Trophoblast cell (in vitro differentiated cells and primary cell): ENCODE measurements around the gene TEF.
"Not testable (repeated sequence)": the region's sequence is repeated elsewhere in the genome, so short reads cannot be mapped to it uniquely, and the experiment has no call there.

Experiments used
- DNase-seq, 2 donors: peaks; one replicate each; pipeline ENCODE4 v3.0.0-alpha.2; 2016
- H2AFZ ChIP-seq: 2 replicates; pipeline ENCODE4 v1.6.1; 2013; ENCODE audit warnings: low read length, moderate library complexity, mild to moderate bottlenecking; ENCODE audit not compliant: insufficient read depth, poor library complexity
- H2AK5ac ChIP-seq: 2 replicates; pipeline ENCODE4 v1.6.1; 2013; ENCODE audit warnings: mild to moderate bottlenecking, low read length
- H2BK120ac ChIP-seq: 2 replicates; pipeline ENCODE4 v1.6.1; 2013; ENCODE audit warnings: low read length, mild to moderate bottlenecking, moderate library complexity; ENCODE audit not compliant: insufficient read depth, poor library complexity
- H2BK12ac ChIP-seq: 2 replicates; pipeline ENCODE4 v1.6.1; 2013; ENCODE audit warnings: mild to moderate bottlenecking, low read length, moderate library complexity
- H2BK5ac ChIP-seq: 2 replicates; pipeline ENCODE4 v1.6.1; 2013; ENCODE audit warnings: low read length, low read depth, moderate library complexity, mild to moderate bottlenecking; ENCODE audit not compliant: poor library complexity
- H3K14ac ChIP-seq: 2 replicates; pipeline ENCODE4 v1.6.1; 2013; ENCODE audit warnings: mild to moderate bottlenecking, low read length
- H3K18ac ChIP-seq: 2 replicates; pipeline ENCODE4 v1.6.1; 2013; ENCODE audit warnings: mild to moderate bottlenecking, low read length
- H3K23ac ChIP-seq: 2 replicates; pipeline ENCODE4 v1.6.1; 2013; ENCODE audit warnings: low read length
- H3K27ac ChIP-seq: 2 replicates; pipeline ENCODE4 v1.5.1; 2013; ENCODE audit warnings: low read depth, mild to moderate bottlenecking, inconsistent platforms, low read length, moderate library complexity
- H3K27me3 ChIP-seq: 2 replicates; pipeline ENCODE4 v1.6.1; 2013; ENCODE audit warnings: inconsistent platforms, mild to moderate bottlenecking, low read length, moderate library complexity; ENCODE audit not compliant: insufficient read depth
- H3K36me3 ChIP-seq, 2 experiments: 1 replicate in 1 of 2; 2 replicates in 1 of 2; pipeline ENCODE4 v1.6.1; 2013; ENCODE audit warnings: low read length in 2 of 2, mild to moderate bottlenecking in 2 of 2, moderate library complexity in 1 of 2; ENCODE audit not compliant: insufficient read depth in 2 of 2, control insufficient read depth in 1 of 2
- H3K4ac ChIP-seq: 2 replicates; pipeline ENCODE4 v1.6.1; 2013; ENCODE audit warnings: low read depth, mild to moderate bottlenecking, low read length, moderate library complexity
- H3K4me1 ChIP-seq, 2 experiments: 1 replicate in 1 of 2; 2 replicates in 1 of 2; pipeline ENCODE4 v1.6.1; 2013; ENCODE audit warnings: low read length in 2 of 2, mild to moderate bottlenecking in 2 of 2, moderate library complexity in 1 of 2; ENCODE audit not compliant: insufficient read depth in 2 of 2, control insufficient read depth in 1 of 2
- H3K4me2 ChIP-seq: 2 replicates; pipeline ENCODE4 v1.6.1; 2013; ENCODE audit warnings: inconsistent platforms, mild to moderate bottlenecking, low read length, moderate library complexity
- H3K4me3 ChIP-seq: 2 replicates; pipeline ENCODE4 v1.5.1; 2013; ENCODE audit warnings: mild to moderate bottlenecking, low read depth, low read length, inconsistent platforms
- H3K79me1 ChIP-seq: one replicate; pipeline ENCODE4 v1.6.1; 2013; ENCODE audit warnings: low read length
- H3K79me2 ChIP-seq: 2 replicates; pipeline ENCODE4 v1.6.1; 2013; ENCODE audit warnings: low read length, mild to moderate bottlenecking; ENCODE audit not compliant: control insufficient read depth, insufficient read depth, poor library complexity
- H3K9ac ChIP-seq: 2 replicates; pipeline ENCODE4 v1.6.1; 2013; ENCODE audit warnings: mild to moderate bottlenecking, low read length
- H3K9me3 ChIP-seq: 2 replicates; pipeline ENCODE4 v1.6.1; 2013; ENCODE audit warnings: low read depth, mild to moderate bottlenecking, control low read depth, inconsistent platforms, low read length; ENCODE audit not compliant: insufficient read depth
- H4K12ac ChIP-seq: 2 replicates; pipeline ENCODE4 v1.6.1; 2013; ENCODE audit warnings: low read depth, mild to moderate bottlenecking, low read length, moderate library complexity
- H4K8ac ChIP-seq: 2 replicates; pipeline ENCODE4 v1.6.1; 2013; ENCODE audit warnings: low read depth, mild to moderate bottlenecking, low read length, moderate library complexity
- H4K91ac ChIP-seq: one replicate; pipeline ENCODE4 v1.6.1; 2013; ENCODE audit warnings: low read depth, mild to moderate bottlenecking, low read length, moderate library complexity
- WGBS: extraction: QIAGEN DNeasy Blood & Tissue Kit; methylation state at CpG from one replicate; pipeline ENCODE4 v1.1.7; 2013; ENCODE audit warnings: missing lambda C conversion rate; ENCODE audit not compliant: insufficient read length, insufficient coverage; ENCODE audit errors: extremely low coverage; 5-methylcytosine and 5-hydroxymethylcytosine counted together

Gene TEF

GRCh38 chr22:41436322-41437113, 54.8 kb downstream of the TEF start:
- Histone ChIP-seq H3K79me2 (no peaks in the 10 kb centered on the region), H3K14ac (no peak overlapping the region), H3K27me3 (no peaks in the 10 kb centered on the region), H3K4me3 (no peak overlapping the region), H3K4me2 (no peak overlapping the region), H2BK120ac (no peak overlapping the region), H3K9ac (no peak overlapping the region), H2BK12ac (no peak overlapping the region), H3K4me1 (no peaks in the 10 kb centered on the region), H3K36me3 (peaks cover 56 to 64% of the 10 kb centered on the region in 2 experiments), H3K9me3 (no peaks in the 10 kb centered on the region), H3K27ac (no peak overlapping the region), H4K91ac (no peak overlapping the region), H3K4ac (no peak overlapping the region), H4K12ac (no peak overlapping the region), H2AFZ (no peak overlapping the region), H3K79me1 (no peaks in the 10 kb centered on the region), H2AK5ac (no peak overlapping the region), H4K8ac (no peak overlapping the region), H3K18ac (no peak overlapping the region), H3K23ac (no peak overlapping the region), H2BK5ac (no peak overlapping the region)
- no peak for DNase-seq
- WGBS, result no CpG with 5 or more reads among the region's 23 CpGs

- no CpG with 5 or more reads among the region's 7 CpGs for WGBS
- H2BK5ac ChIP-seq, result no peak overlapping the region
- no peak overlapping the region for H3K14ac ChIP-seq
Measured at GRCh38 chr22:41437198-41437597, 55.5 kb downstream of the TEF start.

GRCh38 chr22:41440511-41440910, 58.8 kb downstream of the TEF start:
- 100% methylated on average over 1 of the region's 5 CpGs for WGBS

More at GRCh38 chr22:41437198-41437597, 55.5 kb downstream of the TEF start:
- Histone ChIP-seq H2AK5ac (no peak overlapping the region), H3K36me3 (peaks cover 54 to 62% of the 10 kb centered on the region in 2 experiments), H3K4me2 (no peak overlapping the region), H2AFZ (no peak overlapping the region), H4K91ac (no peak overlapping the region), H3K18ac (no peak overlapping the region), H2BK120ac (no peak overlapping the region), H3K4me3 (no peak overlapping the region), H2BK12ac (no peak overlapping the region), H3K4me1 (no peaks in the 10 kb centered on the region), H3K79me2 (peaks cover under 1% of the 10 kb centered on the region), H4K8ac (no peak overlapping the region), H3K27me3 (no peaks in the 10 kb centered on the region), H4K12ac (no peak overlapping the region), H3K4ac (no peak overlapping the region), H3K27ac (no peak overlapping the region), H3K9ac (no peak overlapping the region), H3K79me1 (no peaks in the 10 kb centered on the region), H3K23ac (no peak overlapping the region), H3K9me3 (no peaks in the 10 kb centered on the region)
- no peak for DNase-seq

GRCh38 chr22:41442240-41442792, 60.6 kb downstream of the TEF start:
- peaks cover 27% of the 10 kb centered on the region for H3K79me1 ChIP-seq
- H3K4me1 ChIP-seq, result peaks cover 3 to 4% of the 10 kb centered on the region in 2 experiments
- no peak overlapping the region for H2BK120ac ChIP-seq
- no peak overlapping the region for H2BK5ac ChIP-seq
- H3K4ac ChIP-seq, result peak overlapping the region; percentile 78
- no peaks in the 10 kb centered on the region for H3K9me3 ChIP-seq
- H4K8ac ChIP-seq, result no peak overlapping the region
- H3K18ac ChIP-seq, result no peak overlapping the region
- H2BK12ac ChIP-seq, result no peak overlapping the region
- no peaks in the 10 kb centered on the region for H3K27me3 ChIP-seq
- H4K12ac ChIP-seq, result no peak overlapping the region
- peaks cover 26 to 29% of the 10 kb centered on the region in 2 experiments for H3K36me3 ChIP-seq
- no peak overlapping the region for H3K4me2 ChIP-seq
- WGBS, result no CpG with 5 or more reads among the region's 2 CpGs
- no peak overlapping the region for H2AK5ac ChIP-seq
- no peak overlapping the region for H4K91ac ChIP-seq
- H3K23ac ChIP-seq, result no peak overlapping the region
- no peak overlapping the region for H3K9ac ChIP-seq
- H3K79me2 ChIP-seq, result peaks cover 39% of the 10 kb centered on the region
- H3K14ac ChIP-seq, result no peak overlapping the region
- no peak overlapping the region for H2AFZ ChIP-seq
- H3K27ac ChIP-seq, result no peak overlapping the region
- no peak overlapping the region for H3K4me3 ChIP-seq
- DNase-seq, result peak in 1 of 2 donors; percentile 29

More at GRCh38 chr22:41440511-41440910, 58.8 kb downstream of the TEF start:
- peaks cover 11% of the 10 kb centered on the region for H3K79me1 ChIP-seq
- H4K91ac ChIP-seq, H4K8ac ChIP-seq, H2BK120ac ChIP-seq, H3K4me2 ChIP-seq, H3K27ac ChIP-seq, H3K23ac ChIP-seq, H3K14ac ChIP-seq, H3K4me1 ChIP-seq, H3K27me3 ChIP-seq, H2AK5ac ChIP-seq, H3K18ac ChIP-seq, H3K9me3 ChIP-seq, H2BK12ac ChIP-seq, H3K9ac ChIP-seq, H2AFZ ChIP-seq, H4K12ac ChIP-seq, H2BK5ac ChIP-seq, H3K4me3 ChIP-seq: not testable (repeated sequence)
- DNase-seq, result peak in 1 of 2 donors; percentile 48
- H3K4ac ChIP-seq, result peak overlapping the region; percentile 14
- H3K36me3 ChIP-seq, result peaks cover 43 to 47% of the 10 kb centered on the region in 2 experiments
- H3K79me2 ChIP-seq, result peaks cover 23% of the 10 kb centered on the region
